Hindlimb muscle (tissue), 1 donor: ENCODE data around the gene ID2. TPM values are rescaled to one million over a fixed set of nuclear protein-coding genes. Genes with fewer than 3 reads are reported as not detected.

Experiments
- DNase-seq: peaks from one replicate; pipeline ENCODE4 v3.0.0-alpha.2; 2013
- polyA plus RNA-seq: library from polyadenylated mRNA; unstranded; fragments of 120-200 nt; gene quantifications from one replicate; pipeline ENCODE4 v1.2.1, GENCODE V29; 2013; ENCODE audit not compliant: insufficient read length

ID2 gene
- polyA plus RNA-seq, 1 donor = 26.7 TPM

GRCh38 chr2:8648441-8649213 lies 33.2 kb upstream of the ID2 start:
- DNase-seq = no peak

- DNase-seq = no peak
Observed at GRCh38 chr2:8649718-8650117, 32.1 kb upstream of the ID2 start.

- no peak for DNase-seq
Observed at GRCh38 chr2:8650256-8650655, 31.6 kb upstream of the ID2 start.

GRCh38 chr2:8652774-8653426 lies 29.0 kb upstream of the ID2 start:
- DNase-seq = no peak

- no peak for DNase-seq
Observed at GRCh38 chr2:8653485-8653884, 28.4 kb upstream of the ID2 start.

GRCh38 chr2:8654041-8654440 lies 27.8 kb upstream of the ID2 start:
- no peak for DNase-seq

GRCh38 chr2:8654483-8654882 lies 27.4 kb upstream of the ID2 start:
- DNase-seq = no peak

GRCh38 chr2:8656160-8656641 lies 25.7 kb upstream of the ID2 start:
- DNase-seq = no peak

- DNase-seq = no peak
Observed at GRCh38 chr2:8656811-8657210, 25.0 kb upstream of the ID2 start.

- DNase-seq = no peak
Observed at GRCh38 chr2:8657423-8658062, 24.3 kb upstream of the ID2 start.

- DNase-seq = no peak
Observed at GRCh38 chr2:8658064-8658862, 23.6 kb upstream of the ID2 start.

GRCh38 chr2:8659092-8659734 lies 22.6 kb upstream of the ID2 start:
- no peak for DNase-seq

- no peak for DNase-seq
Observed at GRCh38 chr2:8659735-8660492, 21.9 kb upstream of the ID2 start.

- no peak for DNase-seq
Observed at GRCh38 chr2:8661235-8661634, 20.6 kb upstream of the ID2 start.

GRCh38 chr2:8661736-8662135 lies 20.1 kb upstream of the ID2 start:
- DNase-seq = peak; percentile 52

- no peak for DNase-seq
Observed at GRCh38 chr2:8662239-8662879, 19.5 kb upstream of the ID2 start.

- no peak for DNase-seq
Observed at GRCh38 chr2:8663997-8664396, 17.9 kb upstream of the ID2 start.

GRCh38 chr2:8666581-8666980 lies 15.3 kb upstream of the ID2 start:
- DNase-seq = no peak

- no peak for DNase-seq
Observed at GRCh38 chr2:8667896-8668512, 13.9 kb upstream of the ID2 start.

GRCh38 chr2:8669157-8669817 lies 12.6 kb upstream of the ID2 start:
- no peak for DNase-seq
